GM12801 (cell line): ENCODE results near the gene PTPN13.

Source experiments
- CTCF ChIP-seq: IDR thresholded peaks from one replicate; pipeline ENCODE4 v1.5.1; 2011; ENCODE audit warnings: control low read depth; ENCODE audit not compliant: insufficient read length; ENCODE audit errors: extremely low read depth

Gene PTPN13

DNA sequence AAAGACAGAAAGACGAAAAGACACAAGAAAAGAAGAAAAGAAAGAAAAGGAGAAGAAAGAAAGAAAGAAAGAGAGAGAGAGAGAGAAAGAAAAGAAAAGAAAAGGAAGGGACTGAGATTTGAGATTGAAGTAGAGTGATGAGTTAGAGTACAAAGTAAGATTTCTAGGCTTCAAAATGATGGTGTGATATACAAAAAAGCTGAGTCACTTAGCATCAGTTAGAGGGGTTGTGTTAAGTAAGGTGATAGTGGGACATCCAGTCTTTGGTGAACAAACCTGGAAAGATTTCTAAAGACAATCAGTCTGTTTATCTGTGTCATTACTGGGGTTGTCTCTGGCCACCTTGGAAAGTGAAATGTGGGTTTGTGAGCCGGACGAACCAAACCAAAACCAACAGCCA, 241.6 kb downstream of the PTPN13 start:
- TF ChIP-seq CTCF, result no peak

DNA sequence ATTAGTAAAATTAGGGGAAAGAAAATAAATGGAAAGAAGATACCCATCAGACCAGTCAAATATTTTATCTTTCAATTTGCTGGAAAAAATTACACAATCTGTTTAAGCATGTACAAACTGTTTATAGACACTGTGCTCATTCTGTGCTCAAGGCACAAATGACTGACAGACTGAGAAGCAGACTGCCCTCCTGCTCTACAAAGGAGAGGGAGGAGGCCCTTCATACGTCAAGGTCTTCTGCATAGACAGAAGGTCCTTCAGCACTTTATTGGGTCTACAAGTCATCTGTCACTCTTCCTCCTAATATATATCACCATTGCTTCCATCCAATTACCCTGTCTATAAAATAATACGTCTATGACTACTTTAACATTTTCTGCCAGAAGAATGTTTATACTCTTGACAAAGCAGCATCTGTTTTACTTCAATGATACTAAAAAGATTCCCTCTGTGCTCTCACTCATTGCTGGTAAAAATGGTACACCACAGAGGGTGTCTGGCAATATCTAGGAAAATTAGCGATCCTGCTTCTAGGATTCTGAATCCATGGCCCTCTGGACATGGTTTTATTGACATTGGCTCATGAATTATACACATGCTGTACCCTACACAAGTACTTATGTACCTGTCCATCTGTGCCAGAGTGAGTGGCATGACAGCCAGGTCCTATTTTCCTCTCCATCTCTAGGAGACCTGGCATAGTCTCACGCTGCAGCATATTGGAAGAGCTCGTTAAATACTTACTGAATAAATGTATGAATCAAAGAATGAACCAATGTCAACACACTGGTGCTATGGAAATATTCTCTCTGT, 243.8 kb downstream of the PTPN13 start:
- no peak for TF ChIP-seq CTCF

DNA sequence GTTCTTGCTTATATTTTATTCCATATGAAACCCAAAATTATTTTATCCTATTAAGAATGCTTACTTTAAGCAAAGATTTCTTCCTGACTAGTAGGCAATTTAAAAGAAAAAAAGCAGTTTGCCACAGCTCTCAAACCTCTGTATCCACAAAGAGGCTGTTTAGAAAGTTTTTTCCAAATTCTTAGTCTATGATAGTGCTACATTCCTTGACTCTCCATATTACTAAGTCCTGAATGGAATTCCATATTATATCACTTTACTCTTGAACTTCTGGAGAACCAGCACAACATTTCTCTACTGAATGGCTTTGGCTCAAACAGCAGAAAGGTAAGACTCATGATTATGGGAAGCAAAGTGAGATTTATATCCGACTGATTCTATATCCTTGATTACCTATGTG, 246.7 kb downstream of the PTPN13 start:
- no peak for TF ChIP-seq CTCF

GRCh38 chr4:86841309-86841708, 247.2 kb downstream of the PTPN13 start:
- TF ChIP-seq CTCF, result no peak

DNA sequence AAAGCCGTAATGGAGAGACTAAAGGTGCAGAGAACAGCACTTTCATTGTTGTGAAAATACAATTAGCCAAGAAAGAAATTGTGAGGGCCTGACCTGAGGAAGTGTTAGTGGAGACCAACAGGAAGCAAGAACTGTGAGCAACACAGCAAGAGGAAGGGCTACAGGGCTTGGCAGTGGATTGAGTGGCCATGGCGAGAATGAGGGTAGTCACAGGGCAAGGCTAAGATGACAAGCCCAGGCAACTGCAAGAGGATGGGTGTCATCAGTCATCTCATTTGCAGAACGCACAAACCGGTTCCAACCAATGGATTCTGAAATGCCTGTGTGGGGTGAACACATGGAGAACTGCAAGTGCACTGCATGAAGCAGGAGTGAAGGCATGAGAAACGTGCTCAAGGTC, 251.5 kb downstream of the PTPN13 start:
- TF ChIP-seq CTCF, result no peak

GRCh38 chr4:86846921-86847320, 252.8 kb downstream of the PTPN13 start:
- TF ChIP-seq CTCF, result no peak

- no peak for TF ChIP-seq CTCF
Measured at GRCh38 chr4:86847571-86847970, 253.5 kb downstream of the PTPN13 start.
